Subcutaneous abdominal adipose tissue (tissue), 5 donors: ENCODE measurements around the gene GOSR1.

Experiments
- H3K27ac ChIP-seq: one replicate; pipeline ENCODE4 v1.7.0; 2013; ENCODE audit warnings: low read depth, mild to moderate bottlenecking, inconsistent platforms, low read length, moderate library complexity
- H3K27me3 ChIP-seq, 5 donors: one replicate each; pipeline ENCODE4 v1.7.0; 2013; ENCODE audit warnings: low read length in 5 of 5, inconsistent platforms in 1 of 5; ENCODE audit not compliant: control insufficient read depth in 5 of 5, insufficient read depth in 4 of 5
- H3K36me3 ChIP-seq, 5 donors: one replicate each; pipeline ENCODE4 v1.7.0; 2013; ENCODE audit warnings: low read length in 5 of 5; ENCODE audit not compliant: control insufficient read depth in 5 of 5, insufficient read depth in 5 of 5
- H3K4me1 ChIP-seq, 5 donors: one replicate each; pipeline ENCODE4 v1.7.0; 2013; ENCODE audit warnings: low read length in 5 of 5, mild to moderate bottlenecking in 3 of 5, moderate library complexity in 1 of 5; ENCODE audit not compliant: control insufficient read depth in 5 of 5, insufficient read depth in 5 of 5
- H3K4me3 ChIP-seq, 5 donors: one replicate each; pipeline ENCODE4 v1.7.0; 2013; ENCODE audit warnings: low read length in 5 of 5, low read depth in 1 of 5
- H3K9ac ChIP-seq, 5 donors: one replicate each; pipeline ENCODE4 v1.7.0; 2013; ENCODE audit warnings: low read length in 5 of 5, mild to moderate bottlenecking in 4 of 5, moderate library complexity in 3 of 5
- H3K9me3 ChIP-seq, 5 donors: one replicate each; pipeline ENCODE4 v1.7.0; 2013; ENCODE audit warnings: low read length in 5 of 5; ENCODE audit not compliant: control insufficient read depth in 5 of 5
- donor health status: healthy.
- donor health status: healthy.
- donor health status: healthy.
- donor health status: healthy.
- donor health status: healthy.

The GOSR1 gene

GRCh38 chr17:30495586-30495985 lies 18.4 kb downstream of the GOSR1 start:
- Histone ChIP-seq H3K36me3 (peaks cover 49 to 86% (median 68%) of the 10 kb centered on the region in 5 donors), H3K9ac (no peak overlapping the region), H3K27me3 (no peaks in the 10 kb centered on the region), H3K4me1 (no peaks in the 10 kb centered on the region), H3K27ac (no peak overlapping the region), H3K9me3 (no peaks in the 10 kb centered on the region), H3K4me3 (no peak overlapping the region)

- H3K36me3 ChIP-seq: peaks cover 34 to 62% (median 48%) of the 10 kb centered on the region in 5 donors
- no peak overlapping the region for H3K9ac ChIP-seq
- H3K4me1 ChIP-seq: no peaks in the 10 kb centered on the region
- H3K4me3 ChIP-seq: no peak overlapping the region
- no peak overlapping the region for H3K27ac ChIP-seq
- H3K9me3 ChIP-seq: no peaks in the 10 kb centered on the region
- H3K27me3 ChIP-seq: no peaks in the 10 kb centered on the region
Observed at GRCh38 chr17:30503558-30503957, 26.4 kb downstream of the GOSR1 start.

GRCh38 chr17:30505868-30506417 lies 28.7 kb downstream of the GOSR1 start:
- Histone ChIP-seq H3K4me3 (no peak overlapping the region), H3K9ac (no peak overlapping the region), H3K9me3 (no peaks in the 10 kb centered on the region), H3K36me3 (peaks cover 25 to 53% (median 44%) of the 10 kb centered on the region in 5 donors), H3K27me3 (no peaks in the 10 kb centered on the region), H3K27ac (no peak overlapping the region), H3K4me1 (no peaks in the 10 kb centered on the region)

GRCh38 chr17:30506481-30506880 lies 29.3 kb downstream of the GOSR1 start:
- H3K9me3 ChIP-seq: no peaks in the 10 kb centered on the region
- H3K27me3 ChIP-seq: no peaks in the 10 kb centered on the region
- H3K9ac ChIP-seq: no peak overlapping the region
- no peak overlapping the region for H3K4me3 ChIP-seq
- no peaks in the 10 kb centered on the region for H3K4me1 ChIP-seq
- H3K36me3 ChIP-seq: peaks cover 21 to 50% (median 41%) of the 10 kb centered on the region in 5 donors
- no peak overlapping the region for H3K27ac ChIP-seq

GRCh38 chr17:30513346-30513745 lies 36.1 kb downstream of the GOSR1 start:
- no peak overlapping the region for H3K4me3 ChIP-seq
- peaks cover 13 to 39% (median 26%) of the 10 kb centered on the region in 5 donors for H3K36me3 ChIP-seq
- no peaks in the 10 kb centered on the region for H3K27me3 ChIP-seq
- H3K9ac ChIP-seq: no peak overlapping the region
- no peak overlapping the region for H3K27ac ChIP-seq
- no peaks in the 10 kb centered on the region for H3K9me3 ChIP-seq
- peaks cover 0 to 5% (median under 1%) of the 10 kb centered on the region in 5 donors for H3K4me1 ChIP-seq

GRCh38 chr17:30514895-30515596 lies 37.8 kb downstream of the GOSR1 start:
- peaks cover 15 to 40% (median 26%) of the 10 kb centered on the region in 5 donors for H3K36me3 ChIP-seq

GRCh38 chr17:30517786-30518185 lies 40.6 kb downstream of the GOSR1 start:
- no peak overlapping the region for H3K9ac ChIP-seq
- no peaks in the 10 kb centered on the region for H3K9me3 ChIP-seq
- no peaks in the 10 kb centered on the region for H3K27me3 ChIP-seq
- peaks cover 15 to 56% (median 29%) of the 10 kb centered on the region in 5 donors for H3K36me3 ChIP-seq
- H3K27ac ChIP-seq: no peak overlapping the region
- H3K4me1 ChIP-seq: peaks cover 4 to 19% (median 6%) of the 10 kb centered on the region in 5 donors
- H3K4me3 ChIP-seq: no peak overlapping the region

More at GRCh38 chr17:30514895-30515596, 37.8 kb downstream of the GOSR1 start:
- no peak overlapping the region for H3K4me3 ChIP-seq
- H3K4me1 ChIP-seq: peaks cover 0 to 12% (median 4%) of the 10 kb centered on the region in 5 donors
- no peak overlapping the region for H3K9ac ChIP-seq
- no peaks in the 10 kb centered on the region for H3K9me3 ChIP-seq
- no peak overlapping the region for H3K27ac ChIP-seq
- no peaks in the 10 kb centered on the region for H3K27me3 ChIP-seq

- no peak overlapping the region for H3K4me3 ChIP-seq
- H3K27ac ChIP-seq: peak overlapping the region; percentile 81
Observed at GRCh38 chr17:30519166-30519565, 42.0 kb downstream of the GOSR1 start.

GRCh38 chr17:30519707-30520106 lies 42.5 kb downstream of the GOSR1 start:
- no peaks in the 10 kb centered on the region for H3K27me3 ChIP-seq
- H3K9me3 ChIP-seq: no peaks in the 10 kb centered on the region
- peak overlapping the region in 1 of 5 donors; percentile 57 for H3K9ac ChIP-seq
- peaks cover 4 to 19% (median 6%) of the 10 kb centered on the region in 5 donors for H3K4me1 ChIP-seq
- H3K36me3 ChIP-seq: peaks cover 3 to 46% (median 26%) of the 10 kb centered on the region in 5 donors
- peak overlapping the region; percentile 81 for H3K27ac ChIP-seq
- no peak overlapping the region for H3K4me3 ChIP-seq

More at GRCh38 chr17:30519166-30519565, 42.0 kb downstream of the GOSR1 start:
- Histone ChIP-seq H3K36me3 (peaks cover 8 to 47% (median 24%) of the 10 kb centered on the region in 5 donors), H3K9me3 (no peaks in the 10 kb centered on the region), H3K4me1 (peaks cover 4 to 19% (median 6%) of the 10 kb centered on the region in 5 donors), H3K27me3 (no peaks in the 10 kb centered on the region), H3K9ac (no peak overlapping the region)

GRCh38 chr17:30520436-30520835 lies 43.2 kb downstream of the GOSR1 start:
- H3K4me3 ChIP-seq: no peak overlapping the region
- peak overlapping the region; percentile 81 for H3K27ac ChIP-seq
- peaks cover 0 to 40% (median 27%) of the 10 kb centered on the region in 5 donors for H3K36me3 ChIP-seq

More at GRCh38 chr17:30520436-30520835, 43.2 kb downstream of the GOSR1 start:
- Histone ChIP-seq H3K9me3 (no peaks in the 10 kb centered on the region), H3K27me3 (no peaks in the 10 kb centered on the region), H3K4me1 (peaks cover 4 to 19% (median 6%) of the 10 kb centered on the region in 5 donors), H3K9ac (peak overlapping the region in 1 of 5 donors; percentile 57)
